Effector CD8-positive, alpha-beta T cell (primary cell): Measurements from ENCODE around the gene CDC42BPA.
"Not testable (repeated sequence)": the region's sequence is repeated elsewhere in the genome, so short reads cannot be mapped to it uniquely, and the experiment has no call there.

Experiments
- DNase-seq: peaks from one replicate; lab custom pipeline; 2025; lab: John Stamatoyannopoulos, UW

The CDC42BPA gene

GRCh38 chr1:226964611-226965486 lies 353.4 kb downstream of the CDC42BPA start:
- DNase-seq = no peak

GRCh38 chr1:226964068-226964425 lies 354.2 kb downstream of the CDC42BPA start:
- no peak for DNase-seq

DNA sequence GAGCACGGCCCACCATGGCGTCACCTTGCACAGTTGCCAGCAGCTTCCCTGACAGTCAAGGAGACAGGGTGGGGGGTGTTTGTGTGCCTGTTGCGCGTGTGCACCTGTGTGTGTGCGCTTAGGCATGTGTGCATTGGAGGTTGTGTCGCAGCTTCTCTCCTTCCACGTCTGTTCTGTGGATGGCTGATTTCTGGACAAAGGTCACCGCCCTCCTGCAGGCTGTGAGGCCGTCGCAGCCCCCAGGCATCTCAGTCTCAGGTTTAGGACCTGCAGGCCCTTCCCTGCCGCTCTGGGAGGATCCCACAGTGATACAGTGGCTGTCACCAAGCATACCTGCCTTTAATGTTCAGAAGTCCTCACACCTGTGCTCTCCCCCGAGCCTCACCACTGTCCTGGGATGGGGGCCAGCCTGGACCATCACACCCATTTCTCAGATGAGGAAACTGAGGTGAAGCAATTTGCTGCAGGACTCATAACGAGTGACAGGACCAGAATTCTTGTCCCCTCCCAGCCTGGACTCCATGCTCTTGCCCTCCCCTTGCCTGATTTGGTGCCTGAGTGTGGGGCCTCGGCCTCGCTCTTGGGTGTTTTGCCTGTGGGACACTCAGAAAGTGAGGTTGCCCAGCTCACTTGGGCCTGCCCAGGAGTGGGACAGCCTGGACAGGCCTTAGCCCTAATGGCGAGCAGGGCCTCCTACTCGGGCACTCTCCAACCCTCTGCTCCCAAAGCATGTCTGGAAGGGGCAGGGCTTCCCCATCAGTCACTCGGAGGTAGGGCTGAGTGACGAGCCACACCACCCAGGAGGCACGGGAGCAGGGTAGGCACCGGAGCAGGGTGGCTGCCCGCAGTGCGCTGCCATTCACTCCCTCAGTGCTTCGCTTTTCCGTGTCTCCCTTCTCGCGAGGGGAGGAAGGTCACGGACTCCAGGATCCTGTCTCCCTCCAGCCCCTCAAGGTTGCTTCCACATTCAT lies 355.6 kb downstream of the CDC42BPA start:
- no peak for DNase-seq

GRCh38 chr1:226960944-226961765 lies 357.1 kb downstream of the CDC42BPA start:
- DNase-seq = no peak

- DNase-seq = no peak
Measured at GRCh38 chr1:226960256-226960655, 358.0 kb downstream of the CDC42BPA start.

- no peak for DNase-seq
Measured at GRCh38 chr1:226958300-226958699, 360.0 kb downstream of the CDC42BPA start.

- DNase-seq = no peak
Measured at GRCh38 chr1:226957714-226958113, 360.6 kb downstream of the CDC42BPA start.

- DNase-seq = no peak
Measured at GRCh38 chr1:226956942-226957713, 361.2 kb downstream of the CDC42BPA start.

- DNase-seq = not testable (repeated sequence)
Measured at GRCh38 chr1:226955857-226956256, 362.4 kb downstream of the CDC42BPA start.

DNA sequence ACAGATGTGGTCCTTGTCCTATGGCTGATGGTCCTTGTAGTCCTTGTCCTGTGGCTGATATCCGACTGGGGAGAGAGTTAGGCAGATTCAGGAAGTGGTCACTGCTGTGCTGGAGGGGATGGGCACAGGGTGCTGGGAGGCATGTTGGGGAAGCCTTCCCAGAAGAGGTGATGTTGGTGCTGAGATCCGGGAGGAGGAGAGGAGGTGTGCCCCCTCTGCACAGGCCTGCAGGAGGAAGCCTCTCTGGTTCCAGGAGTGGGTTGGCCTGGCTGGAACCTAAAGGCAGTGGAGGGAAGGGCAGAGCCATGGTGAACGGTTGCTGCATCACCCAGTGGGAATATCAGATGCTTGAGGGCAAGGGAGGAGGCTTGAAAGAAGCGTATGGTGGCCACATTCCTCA lies 363.5 kb downstream of the CDC42BPA start:
- no peak for DNase-seq

DNA sequence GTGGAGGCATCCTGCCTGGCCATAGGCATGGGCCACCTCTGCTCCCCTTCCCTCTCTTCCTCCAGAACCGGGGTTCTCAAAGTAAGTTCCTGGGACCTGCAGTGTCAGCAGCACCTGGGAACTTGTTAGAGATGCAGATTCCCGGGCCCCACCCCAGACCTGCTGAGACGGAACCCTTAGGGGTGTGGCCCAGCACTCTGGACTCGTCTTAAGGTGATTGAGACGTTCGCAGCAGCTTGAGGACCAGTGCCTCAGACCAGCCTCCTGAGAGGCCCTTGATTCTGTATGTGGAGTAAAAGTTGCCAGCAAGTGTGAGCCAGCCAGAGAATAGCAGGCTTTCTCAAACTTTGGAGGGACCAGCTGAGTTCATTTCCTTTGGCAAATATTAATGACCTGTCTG lies 364.0 kb downstream of the CDC42BPA start:
- DNase-seq = no peak

DNA sequence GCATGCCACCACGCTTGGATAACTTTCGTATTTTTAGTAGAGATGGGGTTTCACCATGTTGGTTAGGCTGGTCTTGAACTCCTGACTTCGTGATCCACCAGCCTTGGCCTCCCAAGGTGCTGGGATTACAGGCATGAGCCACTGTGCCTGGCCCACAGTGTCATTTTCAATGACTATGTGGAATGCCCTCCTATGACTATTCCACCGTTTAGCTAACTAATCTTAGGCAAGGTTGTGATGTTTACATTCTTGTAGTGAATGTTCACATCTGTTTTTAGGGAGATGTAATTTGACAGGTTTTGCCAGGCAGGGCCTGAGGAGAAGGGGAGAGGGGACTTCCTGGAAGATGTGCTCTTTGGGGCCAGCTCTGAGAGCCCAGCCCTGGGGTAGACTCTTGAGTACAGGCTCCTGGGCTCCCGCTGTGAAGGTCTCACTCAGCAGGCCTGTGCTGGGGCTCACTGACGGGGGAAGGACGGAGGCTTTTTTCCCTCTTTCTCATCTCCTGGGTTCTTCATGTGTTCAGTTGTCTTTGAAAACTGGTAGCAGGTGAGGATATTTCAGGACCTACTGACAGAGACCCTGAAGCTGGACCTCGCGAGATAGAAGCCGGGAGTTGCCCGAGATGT lies 365.0 kb downstream of the CDC42BPA start:
- no peak for DNase-seq

- DNase-seq = no peak
Measured at GRCh38 chr1:226952118-226952441, 366.2 kb downstream of the CDC42BPA start.

GRCh38 chr1:226951286-226952117 lies 366.8 kb downstream of the CDC42BPA start:
- DNase-seq = no peak

- no peak for DNase-seq
Measured at GRCh38 chr1:226950871-226951270, 367.4 kb downstream of the CDC42BPA start.

- no peak for DNase-seq
Measured at GRCh38 chr1:226950316-226950715, 368.0 kb downstream of the CDC42BPA start.

- no peak for DNase-seq
Measured at GRCh38 chr1:226949401-226949800, 368.9 kb downstream of the CDC42BPA start.

- no peak for DNase-seq
Measured at GRCh38 chr1:226948996-226949395, 369.3 kb downstream of the CDC42BPA start.

DNA sequence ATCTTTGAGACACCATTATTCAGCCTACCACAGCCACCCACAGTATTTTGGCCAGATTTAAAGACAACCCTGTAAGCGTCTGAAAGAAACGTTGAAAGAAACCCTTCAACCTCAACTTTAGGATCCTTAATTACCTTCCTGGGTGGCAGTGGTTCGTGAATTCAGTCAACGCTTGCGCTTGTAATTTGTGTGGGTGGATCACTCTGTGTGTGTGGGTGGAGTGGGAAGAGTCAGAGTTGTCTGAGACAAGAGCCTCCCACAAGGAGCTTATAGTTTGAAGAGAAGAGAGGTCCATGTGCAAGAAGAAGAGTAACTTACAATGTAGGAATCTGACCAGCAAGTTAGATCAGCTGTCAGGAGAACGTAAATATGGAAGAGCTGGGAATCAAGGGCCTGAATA lies 369.8 kb downstream of the CDC42BPA start:
- DNase-seq = no peak

GRCh38 chr1:226948051-226948450 lies 370.2 kb downstream of the CDC42BPA start:
- DNase-seq = no peak
